ENCODE results near the gene RASGRF1. TPM values are rescaled to one million over a fixed set of nuclear protein-coding genes. Genes with fewer than 3 reads are reported as not detected.
A peak's percentile ranks its signal among the peaks of the same experiment; 100 is the strongest.
"Not testable (repeated sequence)": the region's sequence is repeated elsewhere in the genome, so short reads cannot be mapped to it uniquely, and the experiment has no call there.

RASGRF1 gene
- total RNA-seq, 1 donor from 2014 or later = 82.6 TPM

GRCh38 chr15:78995921-78996893 lies 94.4 kb downstream of the RASGRF1 start:
- H3K4me3 ChIP-seq = peak overlapping the region; percentile 30
- H3K27me3 ChIP-seq (ENCODE audit: low read depth) = no peaks in the 10 kb centered on the region
- H3K4me1 ChIP-seq = peaks cover 19% of the 10 kb centered on the region
- TF ChIP-seq, protein P1, sequence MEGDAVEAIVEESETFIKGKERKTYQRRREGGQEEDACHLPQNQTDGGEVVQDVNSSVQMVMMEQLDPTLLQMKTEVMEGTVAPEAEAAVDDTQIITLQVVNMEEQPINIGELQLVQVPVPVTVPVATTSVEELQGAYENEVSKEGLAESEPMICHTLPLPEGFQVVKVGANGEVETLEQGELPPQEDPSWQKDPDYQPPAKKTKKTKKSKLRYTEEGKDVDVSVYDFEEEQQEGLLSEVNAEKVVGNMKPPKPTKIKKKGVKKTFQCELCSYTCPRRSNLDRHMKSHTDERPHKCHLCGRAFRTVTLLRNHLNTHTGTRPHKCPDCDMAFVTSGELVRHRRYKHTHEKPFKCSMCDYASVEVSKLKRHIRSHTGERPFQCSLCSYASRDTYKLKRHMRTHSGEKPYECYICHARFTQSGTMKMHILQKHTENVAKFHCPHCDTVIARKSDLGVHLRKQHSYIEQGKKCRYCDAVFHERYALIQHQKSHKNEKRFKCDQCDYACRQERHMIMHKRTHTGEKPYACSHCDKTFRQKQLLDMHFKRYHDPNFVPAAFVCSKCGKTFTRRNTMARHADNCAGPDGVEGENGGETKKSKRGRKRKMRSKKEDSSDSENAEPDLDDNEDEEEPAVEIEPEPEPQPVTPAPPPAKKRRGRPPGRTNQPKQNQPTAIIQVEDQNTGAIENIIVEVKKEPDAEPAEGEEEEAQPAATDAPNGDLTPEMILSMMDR (IDR thresholded peaks at IDR 0.05) = no peak
- DNase-seq = no peak
- ATAC-seq = no peak
- H3K9me3 ChIP-seq = no peaks in the 10 kb centered on the region
- intact Hi-C loops (cut with DNase I) = no loop called here
- H3K36me3 ChIP-seq = no peaks in the 10 kb centered on the region
- H3K27ac ChIP-seq = peak overlapping the region; percentile 62

- H3K4me3 ChIP-seq; H3K36me3 ChIP-seq; ATAC-seq; H3K27me3 ChIP-seq (ENCODE audit: low read depth); H3K9me3 ChIP-seq; intact Hi-C loops (cut with DNase I): not testable (repeated sequence)
- Histone ChIP-seq H3K4me1 (peaks cover 30% of the 10 kb centered on the region), H3K27ac (peak overlapping the region; percentile 76)
- DNase-seq = peak; percentile 45
Measured at GRCh38 chr15:78995161-78995560, 95.4 kb downstream of the RASGRF1 start.

- ATAC-seq = peak; percentile 78 to 85
- DNase-seq = peak; percentile 86
- no peaks in the 10 kb centered on the region for H3K36me3 ChIP-seq
- no peaks in the 10 kb centered on the region for H3K9me3 ChIP-seq
- H3K27me3 ChIP-seq (ENCODE audit: low read depth) = no peaks in the 10 kb centered on the region
- TF ChIP-seq, protein P1 (IDR thresholded peaks at IDR 0.05) = no peak
- H3K4me1 ChIP-seq = peaks cover 41% of the 10 kb centered on the region
- peak overlapping the region; percentile 76 for H3K27ac ChIP-seq
- H3K4me3 ChIP-seq = no peak overlapping the region
- intact Hi-C loops (cut with DNase I) = no loop called here
Measured at GRCh38 chr15:78993931-78994530, 96.5 kb downstream of the RASGRF1 start.

- TF ChIP-seq, protein P1 (IDR thresholded peaks at IDR 0.05) = no peak
- Histone ChIP-seq H3K9me3 (no peaks in the 10 kb centered on the region), H3K27me3 (ENCODE audit: low read depth) (no peaks in the 10 kb centered on the region), H3K4me1 (peaks cover 48% of the 10 kb centered on the region), H3K36me3 (no peaks in the 10 kb centered on the region), H3K27ac (peak overlapping the region; percentile 76), H3K4me3 (no peak overlapping the region)
- peak; percentile 11 to 26 for ATAC-seq
- DNase-seq = no peak
- intact Hi-C loops (cut with DNase I) = no loop called here
Measured at GRCh38 chr15:78993257-78993930, 97.2 kb downstream of the RASGRF1 start.

DNA sequence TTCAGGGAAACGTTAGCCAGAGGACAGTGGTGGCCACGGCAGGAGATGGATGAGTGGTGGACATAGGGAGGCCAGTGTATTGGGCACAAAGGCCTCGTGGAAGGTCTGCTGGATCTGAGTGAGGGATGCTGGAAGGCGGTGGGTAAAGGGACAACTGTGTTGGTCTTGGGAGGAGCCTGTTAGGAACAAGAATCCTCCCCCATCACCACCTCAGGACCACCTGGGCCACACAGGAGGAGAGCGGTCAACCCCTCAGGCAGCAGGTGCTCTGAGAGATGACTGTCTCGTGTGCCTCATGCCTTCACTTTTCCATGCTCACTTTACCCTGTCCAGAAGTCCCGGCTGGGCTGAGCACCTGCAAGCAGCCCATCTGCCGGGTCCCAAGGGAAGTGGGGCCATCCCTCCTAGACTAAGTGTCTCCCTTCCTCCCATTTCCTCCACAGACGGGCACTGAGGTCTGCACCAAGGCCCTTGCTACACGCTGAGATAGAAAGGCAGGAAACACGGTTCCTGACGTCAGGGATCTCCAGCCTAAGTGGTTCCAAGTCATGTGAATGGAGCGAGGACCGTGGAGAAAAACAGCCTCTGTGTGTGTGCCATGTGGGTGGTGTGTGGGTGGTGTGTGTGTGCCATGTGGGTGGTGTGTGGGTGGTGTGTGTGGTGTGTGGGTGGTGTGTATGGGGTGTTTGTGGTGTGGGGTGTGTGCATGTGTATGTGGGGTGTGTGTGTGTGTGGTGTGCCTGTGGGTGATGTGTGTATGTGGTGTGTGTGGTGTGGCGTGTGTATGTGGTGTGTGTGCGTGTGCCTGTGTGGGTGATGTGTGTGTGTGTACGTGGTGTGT lies 97.9 kb downstream of the RASGRF1 start:
- no peaks in the 10 kb centered on the region for H3K27me3 ChIP-seq (ENCODE audit: low read depth)
- H3K36me3 ChIP-seq = no peaks in the 10 kb centered on the region
- ATAC-seq = peak; percentile 2 to 28
- H3K9me3 ChIP-seq = no peaks in the 10 kb centered on the region
- DNase-seq = peak; percentile 69
- peak overlapping the region; percentile 34 for H3K27ac ChIP-seq
- H3K4me3 ChIP-seq = no peak overlapping the region
- intact Hi-C loops (cut with DNase I) = no loop called here
- H3K4me1 ChIP-seq = peaks cover 55% of the 10 kb centered on the region
- TF ChIP-seq, protein P1 (IDR thresholded peaks at IDR 0.05) = no peak
